COR-L47 (cell line): ENCODE measurements around the gene BFSP1.
A peak's percentile ranks its signal among the peaks of the same experiment; 100 is the strongest.

Experiments
- DNase-seq: peaks from one replicate; lab custom pipeline; 2025; lab: John Stamatoyannopoulos, UW

Gene BFSP1

GRCh38 chr20:17557675-17558006 lies 26.5 kb upstream of the BFSP1 start:
- DNase-seq: no peak

GRCh38 chr20:17556837-17557674 lies 25.9 kb upstream of the BFSP1 start:
- peak; percentile 75 for DNase-seq

- no peak for DNase-seq
Measured at GRCh38 chr20:17555106-17555505, 23.9 kb upstream of the BFSP1 start.

GRCh38 chr20:17549131-17549530 lies 18.0 kb upstream of the BFSP1 start:
- no peak for DNase-seq

- no peak for DNase-seq
Measured at GRCh38 chr20:17545127-17545526, 13.9 kb upstream of the BFSP1 start.

- DNase-seq: no peak
Measured at GRCh38 chr20:17543531-17544131, 12.5 kb upstream of the BFSP1 start.

GRCh38 chr20:17542993-17543412 lies 11.8 kb upstream of the BFSP1 start:
- DNase-seq: no peak

GRCh38 chr20:17542481-17542880 lies 11.3 kb upstream of the BFSP1 start:
- no peak for DNase-seq

- DNase-seq: no peak
Measured at GRCh38 chr20:17541996-17542395, 10.8 kb upstream of the BFSP1 start.

GRCh38 chr20:17541596-17541995 lies 10.4 kb upstream of the BFSP1 start:
- DNase-seq: no peak

GRCh38 chr20:17538517-17539170 lies 7.5 kb upstream of the BFSP1 start:
- no peak for DNase-seq

- no peak for DNase-seq
Measured at GRCh38 chr20:17537959-17538358, 6.8 kb upstream of the BFSP1 start.

- peak; percentile 72 for DNase-seq
Measured at GRCh38 chr20:17536944-17537444, 5.8 kb upstream of the BFSP1 start.

- no peak for DNase-seq
Measured at GRCh38 chr20:17534077-17534476, 2.9 kb upstream of the BFSP1 start.

GRCh38 chr20:17533396-17533795 lies 2.2 kb upstream of the BFSP1 start:
- no peak for DNase-seq

GRCh38 chr20:17531665-17532025 lies 466 bp upstream of the BFSP1 start:
- no peak for DNase-seq

- DNase-seq: no peak
Measured at GRCh38 chr20:17530153-17530552, 1.0 kb downstream of the BFSP1 start.

GRCh38 chr20:17529586-17529985 lies 1.6 kb downstream of the BFSP1 start:
- no peak for DNase-seq

GRCh38 chr20:17525650-17526049 lies 5.5 kb downstream of the BFSP1 start:
- peak; percentile 13 for DNase-seq

GRCh38 chr20:17525132-17525531 lies 6.0 kb downstream of the BFSP1 start:
- no peak for DNase-seq

GRCh38 chr20:17524560-17524959 lies 6.6 kb downstream of the BFSP1 start:
- DNase-seq: no peak

- DNase-seq: no peak
Measured at GRCh38 chr20:17523326-17523725, 7.9 kb downstream of the BFSP1 start.

- DNase-seq: no peak
Measured at GRCh38 chr20:17522528-17522927, 8.7 kb downstream of the BFSP1 start.
